Caco-2 (cell line): ENCODE results near the gene ADCY7. TPM values are rescaled to one million over a fixed set of nuclear protein-coding genes. Genes with fewer than 3 reads are reported as not detected.

Experiments used
- BruUV-seq: library from RNA; stranded (reverse); fragments of 400-500 nt; replicated peaks from 2 replicates; lab custom pipeline; 2021; lab: Mats Ljungman, UMichigan
- CTCF ChIA-PET: fragments of 300-600 bp; sonication (Branson Sonifier 250); formaldehyde crosslinking; loops from one replicate; lab custom pipeline; 2022; ENCODE audit warnings: antibody characterized with exemption; lab: Charles Lee
- POLR2A ChIA-PET: fragments of 300-600 bp; sonication (Branson Sonifier 250); formaldehyde crosslinking; loops from one replicate; lab custom pipeline; 2022; ENCODE audit warnings: antibody characterized with exemption; lab: Charles Lee
- DNase-seq, 2 experiments: peaks; one replicate each; pipeline versions ENCODE4 v3.0.0 to v3.0.0-alpha.2; 2020 to 2022
- H3K27me3 ChIP-seq: replicated peaks from 2 replicates; pipeline ENCODE4 v1.6.0; 2011; ENCODE audit warnings: low read length; ENCODE audit not compliant: control insufficient read depth, insufficient read depth
- H3K36me3 ChIP-seq: 2 replicates; pipeline ENCODE4 v1.5.1; 2011; ENCODE audit warnings: low read length; ENCODE audit not compliant: control insufficient read depth, insufficient read depth
- H3K4me1 ChIP-seq: fragments of 250-450 bp; sonication (Bioruptor Pico); 2 replicates; pipeline ENCODE4 v1.5.1; 2020; ENCODE audit warnings: mild to moderate bottlenecking
- H3K4me3 ChIP-seq: 2 replicates; pipeline ENCODE4 v1.5.1; 2011; ENCODE audit warnings: low read depth, mild to moderate bottlenecking, control low read depth, low read length
- H3K9me3 ChIP-seq: fragments of 250-450 bp; sonication (Bioruptor Pico); 2 replicates; pipeline ENCODE4 v1.5.1; 2020; ENCODE audit warnings: mild to moderate bottlenecking, moderate library complexity
- H3K27ac Mint-ChIP-seq: one replicate; pipeline ENCODE4 v1.8.0; 2022; ENCODE audit warnings: mixed read lengths; ENCODE audit not compliant: unreplicated experiment
- H3K27me3 Mint-ChIP-seq: one replicate; pipeline ENCODE4 v1.8.0; 2022; ENCODE audit warnings: mixed read lengths; ENCODE audit not compliant: insufficient read depth, unreplicated experiment
- H3K36me3 Mint-ChIP-seq: one replicate; pipeline ENCODE4 v1.8.0; 2022; ENCODE audit warnings: mild to moderate bottlenecking, mixed read lengths; ENCODE audit not compliant: insufficient read depth, unreplicated experiment
- H3K4me1 Mint-ChIP-seq: one replicate; pipeline ENCODE4 v1.8.0; 2022; ENCODE audit warnings: low read depth, mixed read lengths; ENCODE audit not compliant: unreplicated experiment
- H3K4me3 Mint-ChIP-seq: one replicate; pipeline ENCODE4 v1.8.0; 2022; ENCODE audit warnings: mild to moderate bottlenecking, moderate library complexity, mixed read lengths; ENCODE audit not compliant: unreplicated experiment
- H3K9me3 Mint-ChIP-seq: one replicate; pipeline ENCODE4 v1.8.0; 2022; ENCODE audit warnings: mixed read lengths; ENCODE audit not compliant: unreplicated experiment
- intact Hi-C: fragments of 100-400 bp; cut with micrococcal nuclease; formaldehyde crosslinking; loops from one replicate; pipeline ENCODE4 v1.10.0; 2022; ENCODE audit not compliant: unreplicated experiment
- total RNA-seq: library from RNA; stranded (reverse); gene quantifications from 2 replicates; pipeline ENCODE4 v1.2.3, GENCODE V29; 2022
- TF ChIP-seq, protein P1 (sequence below), 2 experiments: fragments of 200-600 bp in 1 of 2; IDR thresholded peaks; 1 replicate in 1 of 2; 2 replicates in 1 of 2; pipeline versions ENCODE4 v1.5.1 to v1.8.0; 2011 to 2022; ENCODE audit warnings: antibody characterized with exemption in 1 of 2, control low read depth in 1 of 2, inconsistent platforms in 1 of 2, low read depth in 1 of 2, low read length in 1 of 2, mild to moderate bottlenecking in 1 of 2, moderate library complexity in 1 of 2; ENCODE audit not compliant: insufficient read depth in 1 of 2, severe bottlenecking in 1 of 2, unreplicated experiment in 1 of 2

Gene ADCY7
- total RNA-seq, 1 experiment from 2014 or later: 54.2 TPM

DNA sequence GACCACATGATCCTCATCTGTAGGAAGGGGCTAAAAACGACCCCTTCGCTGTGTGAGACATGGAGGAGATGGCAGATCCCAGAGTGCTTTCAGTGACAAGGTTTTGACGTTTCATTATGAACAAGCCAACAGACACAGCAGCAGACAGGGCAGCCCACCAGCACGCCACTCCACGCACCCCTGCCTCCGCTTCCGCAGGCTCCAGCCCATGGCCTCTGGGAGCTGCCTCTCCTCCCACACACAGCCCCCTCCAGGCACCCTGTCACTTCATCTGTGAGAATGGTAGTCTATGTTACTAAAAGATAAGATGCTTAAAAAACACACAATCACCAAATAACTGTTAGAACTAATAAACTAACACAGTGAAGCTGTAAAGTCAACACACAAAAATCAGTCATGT, 12.3 kb upstream of the ADCY7 start:
- Histone ChIP-seq H3K9me3 (no peaks in the 10 kb centered on the region), H3K4me1 (no peaks in the 10 kb centered on the region; the same call in 1 of the 2 replicates), H3K4me3 (no peak overlapping the region), H3K27me3 (no peaks in the 10 kb centered on the region), H3K36me3 (no peaks in the 10 kb centered on the region; the same call in 1 of the 2 replicates)
- ChIA-PET POLR2A (no interaction called here), CTCF (no interaction called here)
- DNase-seq: no peak
- Mint-ChIP-seq H3K9me3 (no peaks in the 10 kb centered on the region), H3K4me1 (peaks cover 9% of the 10 kb centered on the region), H3K4me3 (no peak overlapping the region), H3K27ac (no peak overlapping the region), H3K27me3 (no peaks in the 10 kb centered on the region), H3K36me3 (peaks cover 17% of the 10 kb centered on the region)
- intact Hi-C loops: no loop called here
- BruUV-seq: no TSS peak
- TF ChIP-seq, protein P1, sequence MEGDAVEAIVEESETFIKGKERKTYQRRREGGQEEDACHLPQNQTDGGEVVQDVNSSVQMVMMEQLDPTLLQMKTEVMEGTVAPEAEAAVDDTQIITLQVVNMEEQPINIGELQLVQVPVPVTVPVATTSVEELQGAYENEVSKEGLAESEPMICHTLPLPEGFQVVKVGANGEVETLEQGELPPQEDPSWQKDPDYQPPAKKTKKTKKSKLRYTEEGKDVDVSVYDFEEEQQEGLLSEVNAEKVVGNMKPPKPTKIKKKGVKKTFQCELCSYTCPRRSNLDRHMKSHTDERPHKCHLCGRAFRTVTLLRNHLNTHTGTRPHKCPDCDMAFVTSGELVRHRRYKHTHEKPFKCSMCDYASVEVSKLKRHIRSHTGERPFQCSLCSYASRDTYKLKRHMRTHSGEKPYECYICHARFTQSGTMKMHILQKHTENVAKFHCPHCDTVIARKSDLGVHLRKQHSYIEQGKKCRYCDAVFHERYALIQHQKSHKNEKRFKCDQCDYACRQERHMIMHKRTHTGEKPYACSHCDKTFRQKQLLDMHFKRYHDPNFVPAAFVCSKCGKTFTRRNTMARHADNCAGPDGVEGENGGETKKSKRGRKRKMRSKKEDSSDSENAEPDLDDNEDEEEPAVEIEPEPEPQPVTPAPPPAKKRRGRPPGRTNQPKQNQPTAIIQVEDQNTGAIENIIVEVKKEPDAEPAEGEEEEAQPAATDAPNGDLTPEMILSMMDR (IDR thresholded peaks at IDR 0.05; ENCODE audit: insufficient read depth in 1 of 2, low read depth in 1 of 2, low read length in 1 of 2, severe bottlenecking in 1 of 2, unreplicated experiment in 1 of 2): no peak

DNA sequence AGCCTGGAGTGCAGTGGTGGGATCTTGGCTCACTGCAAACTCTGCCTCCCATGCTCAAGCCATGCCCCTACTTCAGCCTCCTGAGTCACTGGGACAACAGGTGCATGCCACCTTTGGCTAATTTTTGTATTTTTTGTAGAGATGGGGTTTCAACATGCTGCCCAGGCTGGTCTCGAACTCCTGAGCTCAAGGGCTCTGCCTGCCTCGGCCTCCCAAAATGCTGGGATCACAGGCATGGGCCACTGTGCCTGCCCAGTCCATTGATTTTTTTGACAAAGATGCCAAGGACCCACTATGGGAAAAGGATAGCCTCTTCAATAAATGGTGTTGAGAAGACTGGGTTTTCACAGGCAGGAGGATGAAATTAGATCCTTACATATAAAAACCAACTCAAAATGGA, 10.8 kb upstream of the ADCY7 start:
- ChIA-PET CTCF (interaction anchor here (0.6 kb wide), 2 partner anchors 72 to 158 kb away, joined by 4 to 5 read pairs; no protein-coding TSS in a partner anchor), POLR2A (no interaction called here)
- Histone ChIP-seq H3K27me3 (no peaks in the 10 kb centered on the region), H3K4me1 (no peaks in the 10 kb centered on the region), H3K36me3 (no peaks in the 10 kb centered on the region; the same call in 1 of the 2 replicates), H3K9me3 (no peaks in the 10 kb centered on the region), H3K4me3 (no peak overlapping the region)
- Mint-ChIP-seq H3K27me3 (no peaks in the 10 kb centered on the region), H3K4me3 (no peak overlapping the region), H3K4me1 (peaks cover 9% of the 10 kb centered on the region), H3K9me3 (no peaks in the 10 kb centered on the region), H3K27ac (no peak overlapping the region), H3K36me3 (peaks cover 23% of the 10 kb centered on the region)
- TF ChIP-seq, protein P1 (IDR thresholded peaks at IDR 0.05; ENCODE audit: insufficient read depth in 1 of 2, low read depth in 1 of 2, low read length in 1 of 2, severe bottlenecking in 1 of 2, unreplicated experiment in 1 of 2): no peak
- no peak for DNase-seq
- no TSS peak for BruUV-seq
- intact Hi-C loops: no loop called here

DNA sequence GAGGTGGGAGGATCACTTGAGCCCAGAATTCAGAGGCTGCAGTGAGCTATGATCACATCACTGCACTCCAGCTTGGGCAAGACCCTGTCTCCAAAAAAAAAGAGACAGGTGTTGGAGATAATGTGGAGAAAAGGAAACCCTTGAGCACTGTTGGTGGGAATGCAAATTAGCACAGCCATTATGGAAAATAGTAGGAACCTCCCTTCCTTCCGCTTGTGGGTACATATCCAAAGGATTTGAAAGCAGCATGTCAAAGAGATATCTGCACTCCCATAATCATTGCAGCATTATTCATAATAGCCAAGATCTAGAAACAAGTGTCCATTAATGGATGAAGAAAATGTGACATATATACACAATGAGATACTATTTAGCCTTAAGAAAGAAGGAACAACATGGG, 9.7 kb upstream of the ADCY7 start:
- intact Hi-C loops: no loop called here
- no peak for DNase-seq
- no TSS peak for BruUV-seq
- no peak overlapping the region for H3K27ac Mint-ChIP-seq
- no peak overlapping the region for H3K4me3 ChIP-seq
- no peaks in the 10 kb centered on the region for H3K36me3 ChIP-seq
- no peaks in the 10 kb centered on the region for H3K4me1 ChIP-seq
- POLR2A ChIA-PET: no interaction called here
- no peaks in the 10 kb centered on the region for H3K27me3 ChIP-seq
- no peaks in the 10 kb centered on the region for H3K9me3 Mint-ChIP-seq
- no peaks in the 10 kb centered on the region for H3K27me3 Mint-ChIP-seq
- TF ChIP-seq, protein P1 (IDR thresholded peaks at IDR 0.05; ENCODE audit: insufficient read depth in 1 of 2, low read depth in 1 of 2, low read length in 1 of 2, severe bottlenecking in 1 of 2, unreplicated experiment in 1 of 2): no peak
- peaks cover 9% of the 10 kb centered on the region for H3K4me1 Mint-ChIP-seq
- H3K4me3 Mint-ChIP-seq: no peak overlapping the region
- no peaks in the 10 kb centered on the region for H3K9me3 ChIP-seq
- CTCF ChIA-PET: no interaction called here
- peaks cover 31% of the 10 kb centered on the region for H3K36me3 Mint-ChIP-seq
